Prostate gland (tissue), 2 donors: ENCODE data around the gene PDE2A. TPM values are rescaled to one million over a fixed set of nuclear protein-coding genes. Genes with fewer than 3 reads are reported as not detected.

Experiments used
- DNase-seq: peaks from one replicate; pipeline ENCODE4 v3.0.0-alpha.2; 2019; ENCODE audit warnings: low spot score
- H3K27ac ChIP-seq, 2 donors: fragments of 200-600 bp; sonication (generic); 2 replicates each; pipeline ENCODE4 v1.5.1; 2017 to 2019
- H3K27me3 ChIP-seq: fragments of 200-600 bp; sonication (generic); replicated peaks from 2 replicates; pipeline ENCODE4 v1.5.1; 2019; ENCODE audit not compliant: insufficient read depth
- H3K36me3 ChIP-seq, 2 donors: fragments of 200-600 bp; sonication (generic); 1 replicate in 1 of 2; 2 replicates in 1 of 2; pipeline versions ENCODE4 v1.5.1 to v1.8.1; 2017 to 2019
- H3K4me1 ChIP-seq: fragments of 200-600 bp; sonication (generic); replicated peaks from 2 replicates; pipeline ENCODE4 v1.5.1; 2019
- H3K4me3 ChIP-seq, 2 donors: fragments of 200-600 bp; sonication (generic); 2 replicates each; pipeline ENCODE4 v1.5.1; 2017 to 2019
- H3K9me3 ChIP-seq: fragments of 200-600 bp; sonication (generic); 2 replicates; pipeline ENCODE4 v1.5.1; 2017
- POLR2A ChIP-seq: fragments of 450-650 bp; IDR thresholded peaks from one replicate; pipeline ENCODE4 v1.6.1; 2016; ENCODE audit warnings: antibody characterized with exemption, mild to moderate bottlenecking
- POLR2AphosphoS5 ChIP-seq: sonication (generic); formaldehyde crosslinking; IDR thresholded peaks from one replicate; pipeline ENCODE4 v1.6.1; 2017; ENCODE audit warnings: antibody characterized with exemption
- WGBS: methylation state at CpG from one replicate; pipeline ENCODE4 v1.1.5; 2018; 5-methylcytosine and 5-hydroxymethylcytosine counted together
- intact Hi-C: fragments of 100-400 bp; cut with DNase I; formaldehyde crosslinking; loops from one replicate; pipeline ENCODE4 v1.14.2; 2022
- total RNA-seq, 2 donors: library from RNA; depleted of rRNA; stranded (reverse); fragments of >200 nt; gene quantifications; one replicate each; pipeline ENCODE4 v1.1.0, GENCODE V29; 2016
- TF ChIP-seq, protein P1 (sequence below), 4 experiments: fragments of 200-600 bp in 2 of 4; fragments of 450-650 bp in 2 of 4; sonication (generic) in 2 of 4; IDR thresholded peaks; 1 replicate in 3 of 4; 2 replicates in 1 of 4; pipeline ENCODE4 v1.5.1; 2016 to 2019; ENCODE audit warnings: antibody characterized with exemption in 4 of 4, mild to moderate bottlenecking in 2 of 4, moderate library complexity in 2 of 4

The PDE2A gene
- total RNA-seq, 2 donors from 2014 or later, result 24.2 to 47.7 TPM

DNA sequence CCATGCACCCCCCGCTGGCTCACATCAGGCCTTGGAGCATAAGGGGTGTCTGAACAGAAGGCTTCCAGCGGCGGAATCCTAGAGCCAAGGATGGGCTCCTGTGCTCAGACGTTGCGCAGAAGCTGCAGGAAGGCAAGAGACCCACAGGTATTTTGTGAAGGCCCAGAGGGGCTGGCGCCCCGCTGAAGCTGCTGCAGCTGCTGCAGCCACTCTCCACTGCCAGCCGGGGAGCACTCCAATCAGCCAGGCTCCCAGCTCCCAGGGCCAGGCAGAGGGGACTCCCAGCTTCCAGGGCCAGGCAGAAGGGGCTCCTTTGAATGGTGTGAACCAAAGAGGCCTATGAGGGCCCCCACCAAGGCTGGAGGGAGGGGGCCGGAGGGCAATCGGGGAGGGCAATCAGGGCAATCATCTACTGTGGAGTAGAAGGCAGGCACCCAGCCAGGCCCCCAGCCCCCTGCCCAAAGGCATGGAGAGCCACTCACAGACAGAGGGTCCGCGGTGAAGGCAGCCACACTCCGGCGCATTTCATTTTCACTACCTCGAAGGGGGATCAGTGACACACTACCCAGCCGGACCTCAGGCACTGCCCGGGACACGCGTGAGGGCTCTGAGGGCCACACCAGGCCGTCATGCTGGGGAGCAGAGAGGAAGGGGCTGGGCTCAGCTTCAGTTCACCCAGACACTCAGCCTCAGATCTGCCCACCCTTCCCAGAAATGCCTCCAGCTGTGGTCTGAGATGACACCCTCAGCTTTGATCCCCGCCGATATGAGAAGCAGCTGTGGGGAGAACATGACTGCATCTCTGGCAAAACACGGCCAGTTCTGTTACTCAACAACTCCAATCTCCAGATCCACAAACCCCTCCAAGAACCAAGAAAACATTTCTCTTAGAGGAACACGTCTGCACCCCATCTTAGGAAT lies 11.6 kb upstream of the PDE2A start:
- WGBS, result 69% methylated on average over 24 of the region's 24 CpGs
- Histone ChIP-seq H3K4me3 (no peak overlapping the region), H3K4me1 (no peaks in the 10 kb centered on the region), H3K36me3 (peaks cover 0 to 5% of the 10 kb centered on the region in 2 donors), H3K27me3 (no peaks in the 10 kb centered on the region), H3K27ac (peak overlapping the region in 1 of 2 donors; percentile 26), H3K9me3 (no peaks in the 10 kb centered on the region)
- TF ChIP-seq, protein P1, sequence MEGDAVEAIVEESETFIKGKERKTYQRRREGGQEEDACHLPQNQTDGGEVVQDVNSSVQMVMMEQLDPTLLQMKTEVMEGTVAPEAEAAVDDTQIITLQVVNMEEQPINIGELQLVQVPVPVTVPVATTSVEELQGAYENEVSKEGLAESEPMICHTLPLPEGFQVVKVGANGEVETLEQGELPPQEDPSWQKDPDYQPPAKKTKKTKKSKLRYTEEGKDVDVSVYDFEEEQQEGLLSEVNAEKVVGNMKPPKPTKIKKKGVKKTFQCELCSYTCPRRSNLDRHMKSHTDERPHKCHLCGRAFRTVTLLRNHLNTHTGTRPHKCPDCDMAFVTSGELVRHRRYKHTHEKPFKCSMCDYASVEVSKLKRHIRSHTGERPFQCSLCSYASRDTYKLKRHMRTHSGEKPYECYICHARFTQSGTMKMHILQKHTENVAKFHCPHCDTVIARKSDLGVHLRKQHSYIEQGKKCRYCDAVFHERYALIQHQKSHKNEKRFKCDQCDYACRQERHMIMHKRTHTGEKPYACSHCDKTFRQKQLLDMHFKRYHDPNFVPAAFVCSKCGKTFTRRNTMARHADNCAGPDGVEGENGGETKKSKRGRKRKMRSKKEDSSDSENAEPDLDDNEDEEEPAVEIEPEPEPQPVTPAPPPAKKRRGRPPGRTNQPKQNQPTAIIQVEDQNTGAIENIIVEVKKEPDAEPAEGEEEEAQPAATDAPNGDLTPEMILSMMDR (IDR thresholded peaks at IDR 0.05), result no peak
- TF ChIP-seq POLR2A (no peak), POLR2AphosphoS5 (no peak)
- intact Hi-C loops, result loop anchor here (10.0 kb wide), 1 partner anchor 211 kb away; no protein-coding TSS in a partner anchor
- no peak for DNase-seq

DNA sequence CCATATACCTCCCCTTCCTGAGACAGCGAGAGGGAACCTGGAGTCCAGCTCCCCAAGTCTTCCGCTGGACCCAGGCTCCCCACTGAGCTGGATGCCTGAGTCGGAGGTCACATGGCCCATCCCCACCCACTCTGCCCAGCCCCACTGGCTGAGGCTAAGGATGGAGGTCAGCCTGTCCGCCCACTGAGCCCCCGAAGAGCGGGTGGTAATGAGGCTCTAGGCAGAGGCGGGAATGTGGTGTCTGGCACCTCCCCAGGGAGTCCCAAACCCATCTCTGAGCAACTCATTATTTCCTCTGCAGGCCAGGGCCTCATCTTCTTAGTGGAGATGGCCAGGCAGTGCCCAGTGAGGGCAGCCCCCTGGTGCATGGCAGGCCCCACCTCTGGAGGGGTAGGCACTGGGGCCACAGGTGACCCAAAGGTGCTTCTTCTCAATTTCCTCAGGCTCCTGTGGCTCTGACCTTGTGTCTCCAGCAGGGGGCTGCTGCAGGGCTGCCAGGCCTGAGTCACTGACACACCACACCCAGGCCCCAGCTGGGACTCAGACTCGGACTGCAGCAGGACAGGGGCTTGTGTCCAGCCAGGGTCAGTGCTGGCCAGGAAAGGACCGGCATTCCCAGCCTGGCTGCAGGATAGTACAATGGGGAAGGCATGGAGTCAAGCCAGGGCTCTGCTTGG lies 10.2 kb upstream of the PDE2A start:
- H3K9me3 ChIP-seq, result no peaks in the 10 kb centered on the region
- peak; percentile 25 for DNase-seq
- H3K27me3 ChIP-seq, result peaks cover 2% of the 10 kb centered on the region
- H3K4me3 ChIP-seq, result no peak overlapping the region
- no peak for TF ChIP-seq POLR2AphosphoS5
- TF ChIP-seq, protein P1 (IDR thresholded peaks at IDR 0.05), result peak in 2 of 4 experiments; percentile 46 to 71
- no peak overlapping the region for H3K27ac ChIP-seq
- H3K36me3 ChIP-seq, result peaks cover 0 to 5% of the 10 kb centered on the region in 2 donors
- 53% methylated on average over 9 of the region's 9 CpGs for WGBS
- intact Hi-C loops, result loop anchor here (10.0 kb wide), 1 partner anchor 210 kb away; no protein-coding TSS in a partner anchor
- H3K4me1 ChIP-seq, result no peaks in the 10 kb centered on the region

DNA sequence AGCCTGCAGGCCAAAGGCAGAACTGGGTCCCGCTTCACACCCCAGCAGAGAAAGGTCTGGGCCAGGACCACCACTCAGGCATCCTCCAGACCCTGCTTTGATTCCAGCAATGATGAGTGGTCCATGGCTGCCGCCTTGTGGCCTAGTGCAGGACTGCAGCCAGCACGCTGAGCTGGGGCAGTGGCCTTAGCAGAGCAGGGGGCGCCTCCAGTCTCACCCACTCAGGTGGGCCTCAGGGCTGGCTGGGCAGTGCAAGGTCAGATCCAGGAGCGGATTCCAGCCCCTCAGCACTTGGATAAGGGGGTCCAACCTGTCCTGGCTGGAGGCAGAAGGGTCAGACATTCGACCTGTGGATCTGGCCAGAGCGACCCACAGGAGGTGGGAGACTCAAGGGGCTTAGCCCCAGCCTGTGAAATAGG lies 9.6 kb upstream of the PDE2A start:
- Histone ChIP-seq H3K9me3 (no peaks in the 10 kb centered on the region), H3K36me3 (peaks cover 0 to 5% of the 10 kb centered on the region in 2 donors), H3K4me1 (no peaks in the 10 kb centered on the region), H3K27ac (no peak overlapping the region), H3K4me3 (no peak overlapping the region), H3K27me3 (peaks cover 7% of the 10 kb centered on the region)
- 52% methylated on average over 7 of the region's 7 CpGs for WGBS
- intact Hi-C loops, result loop anchor here (2.0 to 10.0 kb wide), 2 partner anchors 93 to 209 kb away; no protein-coding TSS in a partner anchor
- DNase-seq, result peak; percentile 49
- TF ChIP-seq, protein P1 (IDR thresholded peaks at IDR 0.05), result peak; percentile 69 to 91 (median 82)
- no peak for TF ChIP-seq POLR2A
- no peak for TF ChIP-seq POLR2AphosphoS5

DNA sequence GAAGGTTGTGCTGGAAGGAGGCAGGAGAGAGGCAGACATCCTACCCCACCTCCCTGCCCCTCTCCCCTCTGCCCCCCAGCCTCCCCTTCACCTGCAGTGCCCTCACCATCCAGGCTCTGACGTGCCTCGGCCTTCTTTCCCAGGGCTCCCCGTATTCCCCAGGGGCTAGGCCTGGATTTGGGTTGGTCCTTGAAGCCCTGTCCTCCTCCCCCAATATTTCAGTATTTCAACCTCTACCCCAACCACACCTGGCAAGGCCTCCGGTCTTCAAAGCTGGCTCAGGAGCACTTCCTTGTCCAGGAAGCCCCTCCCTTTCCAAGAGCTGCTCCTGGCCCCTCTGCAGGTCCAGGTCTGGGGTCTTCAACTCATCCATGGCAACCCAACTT lies 8.6 kb upstream of the PDE2A start:
- 55% methylated on average over 4 of the region's 4 CpGs for WGBS
- intact Hi-C loops, result loop anchor here (2.0 to 10.0 kb wide), 2 partner anchors 92 to 208 kb away; no protein-coding TSS in a partner anchor
- Histone ChIP-seq H3K9me3 (no peaks in the 10 kb centered on the region), H3K27me3 (peaks cover 7% of the 10 kb centered on the region), H3K27ac (no peak overlapping the region), H3K4me3 (no peak overlapping the region), H3K36me3 (no peaks in the 10 kb centered on the region), H3K4me1 (no peaks in the 10 kb centered on the region)
- no peak for TF ChIP-seq POLR2A
- TF ChIP-seq, protein P1 (IDR thresholded peaks at IDR 0.05), result no peak
- DNase-seq, result no peak
